ENCODE measurements around the gene PDE8B.

Gene PDE8B

GRCh38 chr5:77282337-77283027 lies 72.0 kb downstream of the PDE8B start:
- no peak for DNase-seq (ENCODE audit: low read depth in 2 of 2, low spot score in 1 of 2)

- DNase-seq (ENCODE audit: low read depth in 2 of 2, low spot score in 1 of 2), result no peak
Measured at GRCh38 chr5:77285251-77285841, 74.9 kb downstream of the PDE8B start.

- DNase-seq (ENCODE audit: low read depth in 2 of 2, low spot score in 1 of 2), result no peak
Measured at GRCh38 chr5:77292026-77292757, 81.7 kb downstream of the PDE8B start.

GRCh38 chr5:77294185-77294584 lies 83.7 kb downstream of the PDE8B start:
- DNase-seq (ENCODE audit: low read depth in 2 of 2, low spot score in 1 of 2), result no peak

GRCh38 chr5:77295863-77296378 lies 85.4 kb downstream of the PDE8B start:
- DNase-seq (ENCODE audit: low read depth in 2 of 2, low spot score in 1 of 2), result no peak

GRCh38 chr5:77298146-77298545 lies 87.7 kb downstream of the PDE8B start:
- no peak for DNase-seq (ENCODE audit: low read depth in 2 of 2, low spot score in 1 of 2)

GRCh38 chr5:77300451-77300850 lies 90.0 kb downstream of the PDE8B start:
- DNase-seq (ENCODE audit: low read depth in 2 of 2, low spot score in 1 of 2), result no peak

GRCh38 chr5:77301447-77301883 lies 91.0 kb downstream of the PDE8B start:
- no peak for DNase-seq (ENCODE audit: low read depth in 2 of 2, low spot score in 1 of 2)

GRCh38 chr5:77302247-77302646 lies 91.8 kb downstream of the PDE8B start:
- no peak for DNase-seq (ENCODE audit: low read depth in 2 of 2, low spot score in 1 of 2)

- DNase-seq (ENCODE audit: low read depth in 2 of 2, low spot score in 1 of 2), result no peak
Measured at GRCh38 chr5:77302653-77303052, 92.2 kb downstream of the PDE8B start.

GRCh38 chr5:77304388-77304787 lies 93.9 kb downstream of the PDE8B start:
- no peak for DNase-seq (ENCODE audit: low read depth in 2 of 2, low spot score in 1 of 2)

- no peak for DNase-seq (ENCODE audit: low read depth in 2 of 2, low spot score in 1 of 2)
Measured at GRCh38 chr5:77305222-77305846, 94.9 kb downstream of the PDE8B start.

- DNase-seq (ENCODE audit: low read depth in 2 of 2, low spot score in 1 of 2), result no peak
Measured at GRCh38 chr5:77305956-77306355, 95.5 kb downstream of the PDE8B start.

- DNase-seq (ENCODE audit: low read depth in 2 of 2, low spot score in 1 of 2), result no peak
Measured at GRCh38 chr5:77306531-77306930, 96.1 kb downstream of the PDE8B start.

GRCh38 chr5:77308154-77308960 lies 97.9 kb downstream of the PDE8B start:
- no peak for DNase-seq (ENCODE audit: low read depth in 2 of 2, low spot score in 1 of 2)

- DNase-seq (ENCODE audit: low read depth in 2 of 2, low spot score in 1 of 2), result no peak
Measured at GRCh38 chr5:77309140-77309539, 98.7 kb downstream of the PDE8B start.

GRCh38 chr5:77310494-77311213 lies 100.2 kb downstream of the PDE8B start:
- DNase-seq (ENCODE audit: low read depth in 2 of 2, low spot score in 1 of 2), result no peak

GRCh38 chr5:77311214-77311571 lies 100.7 kb downstream of the PDE8B start:
- DNase-seq (ENCODE audit: low read depth in 2 of 2, low spot score in 1 of 2), result no peak

- DNase-seq (ENCODE audit: low read depth in 2 of 2, low spot score in 1 of 2), result no peak
Measured at GRCh38 chr5:77312413-77312812, 101.9 kb downstream of the PDE8B start.
